B cell (primary cell): ENCODE measurements around the gene ANKS6. TPM values are rescaled to one million over a fixed set of nuclear protein-coding genes. Genes with fewer than 3 reads are reported as not detected.

Experiments used
- ATAC-seq: fragments of 200-7000 bp; cut with Tn5 transposase; one replicate; pipeline ENCODE4 v1.10.0; 2021; ENCODE audit warnings: low read depth, mild to moderate bottlenecking, moderate number of reproducible peaks, moderate library complexity
- CTCF ChIA-PET: fragments of 350-600 bp; sonication (Branson Sonifier 250); formaldehyde crosslinking; loops from one replicate; lab custom pipeline; 2021; ENCODE audit warnings: antibody characterized with exemption, inconsistent platforms; lab: Charles Lee
- POLR2A ChIA-PET: fragments of 350-600 bp; sonication (Branson Sonifier 250); formaldehyde crosslinking; loops from one replicate; lab custom pipeline; 2021; ENCODE audit warnings: antibody characterized with exemption; lab: Charles Lee
- DNase-seq: peaks from one replicate; pipeline ENCODE4 v3.0.0; 2013
- H2AFZ ChIP-seq: 2 replicates; pipeline ENCODE4 v1.6.1; 2012; ENCODE audit warnings: mild to moderate bottlenecking, low read depth, low read length; ENCODE audit not compliant: insufficient read depth, poor library complexity, severe bottlenecking
- H3K27ac ChIP-seq, 2 donors: 1 replicate in 1 of 2; 2 replicates in 1 of 2; pipeline ENCODE4 v1.5.1; 2012 to 2013; ENCODE audit warnings: low read length in 2 of 2, mild to moderate bottlenecking in 2 of 2, moderate library complexity in 1 of 2
- H3K27me3 ChIP-seq, 4 experiments: fragments of 200-600 bp in 1 of 4; sonication (generic) in 1 of 4; replicated peaks in 1 of 4; 1 replicate in 2 of 4; 2 replicates in 2 of 4; pipeline versions ENCODE4 v1.6.1 to v1.7.0; 2013 to 2016; ENCODE audit warnings: low read length in 3 of 4, mild to moderate bottlenecking in 2 of 4, mixed read lengths in 1 of 4, moderate library complexity in 1 of 4; ENCODE audit not compliant: insufficient read depth in 4 of 4, control insufficient read depth in 3 of 4; ENCODE audit errors: control extremely low read depth in 1 of 4
- H3K36me3 ChIP-seq, 2 experiments: replicated peaks in 1 of 2; 1 replicate in 1 of 2; 2 replicates in 1 of 2; pipeline versions ENCODE4 v1.6.1 to v1.7.1; 2013; ENCODE audit warnings: low read length in 1 of 2; ENCODE audit not compliant: insufficient read depth in 2 of 2, control insufficient read depth in 1 of 2; ENCODE audit errors: control extremely low read depth in 1 of 2, extremely low read depth in 1 of 2
- H3K4me1 ChIP-seq, 2 donors: fragments of 200-600 bp in 1 of 2; sonication (generic) in 1 of 2; 1 replicate in 1 of 2; 2 replicates in 1 of 2; pipeline versions ENCODE4 v1.5.1 to v1.6.1; 2013 to 2017; ENCODE audit warnings: low read length in 2 of 2; ENCODE audit not compliant: control insufficient read depth in 2 of 2, insufficient read depth in 2 of 2
- H3K4me2 ChIP-seq: replicated peaks from 2 replicates; pipeline ENCODE3; 2012; ENCODE audit warnings: mild to moderate bottlenecking, low read depth, low read length; ENCODE audit not compliant: poor library complexity, severe bottlenecking
- H3K4me3 ChIP-seq, 5 experiments: fragments of 200-600 bp in 1 of 5; sonication (generic) in 1 of 5; 1 replicate in 3 of 5; 2 replicates in 2 of 5; pipeline versions ENCODE4 v1.5.1 to v1.7.0; 2011 to 2016; ENCODE audit warnings: low read length in 4 of 5, mild to moderate bottlenecking in 4 of 5, low read depth in 2 of 5, control low read depth in 1 of 5, moderate library complexity in 1 of 5; ENCODE audit not compliant: insufficient read depth in 1 of 5; ENCODE audit errors: control extremely low read depth in 1 of 5, extremely low read depth in 1 of 5
- H3K79me2 ChIP-seq: fragments of 200-600 bp; sonication (generic); one replicate; pipeline ENCODE4 v1.6.0; 2016; ENCODE audit warnings: low read length; ENCODE audit not compliant: control insufficient read depth, insufficient read depth
- H3K9ac ChIP-seq: fragments of 200-600 bp; sonication (generic); 2 replicates; pipeline ENCODE4 v1.6.1; 2017; ENCODE audit warnings: mild to moderate bottlenecking, low read length, moderate library complexity
- H3K9me3 ChIP-seq, 3 donors: one replicate each; pipeline versions ENCODE4 v1.6.1 to v1.7.1; 2013; ENCODE audit warnings: low read length in 2 of 3; ENCODE audit not compliant: control insufficient read depth in 2 of 3, insufficient read depth in 1 of 3; ENCODE audit errors: control extremely low read depth in 1 of 3
- H4K20me1 ChIP-seq: 2 replicates; pipeline ENCODE4 v1.6.0; 2012; ENCODE audit warnings: mild to moderate bottlenecking, low read length; ENCODE audit not compliant: insufficient read depth, control insufficient read depth, poor library complexity, severe bottlenecking
- H3K27ac Mint-ChIP-seq: one replicate; pipeline ENCODE4 v1.8.0; 2021; ENCODE audit warnings: mixed read lengths
- H3K27me3 Mint-ChIP-seq: one replicate; pipeline ENCODE4 v1.8.0; 2021; ENCODE audit warnings: mixed read lengths
- H3K4me1 Mint-ChIP-seq: one replicate; pipeline ENCODE4 v1.8.0; 2021; ENCODE audit warnings: mixed read lengths
- H3K4me3 Mint-ChIP-seq: one replicate; pipeline ENCODE4 v1.8.0; 2021; ENCODE audit warnings: mixed read lengths
- H3K9me3 Mint-ChIP-seq: one replicate; pipeline ENCODE4 v1.8.0; 2022; ENCODE audit warnings: mixed read lengths; ENCODE audit not compliant: insufficient read depth
- EZH2 ChIP-seq: IDR thresholded peaks from 2 replicates; pipeline ENCODE4 v1.6.1; 2012; ENCODE audit warnings: borderline replicate concordance, low read depth, mild to moderate bottlenecking, moderate library complexity, low read length; ENCODE audit not compliant: insufficient read depth, poor library complexity, severe bottlenecking
- WGBS: methylation state at CpG from one replicate; pipeline ENCODE4 v1.1.5; 2013; ENCODE audit warnings: missing lambda C conversion rate; ENCODE audit not compliant: insufficient coverage; 5-methylcytosine and 5-hydroxymethylcytosine counted together
- intact Hi-C: fragments of 100-400 bp; cut with micrococcal nuclease; formaldehyde crosslinking; loops from one replicate; pipeline ENCODE4 v1.10.0; 2022
- polyA plus RNA-seq: library from polyadenylated mRNA; depleted of rRNA; stranded (reverse); fragments of >200 nt; gene quantifications from 2 replicates; pipeline ENCODE4 v1.2.3, GENCODE V29; 2012
- total RNA-seq, 2 donors: library from RNA; stranded (reverse); fragments of 120-200 nt in 1 of 2; gene quantifications; 1 replicate in 1 of 2; 2 replicates in 1 of 2; pipeline versions ENCODE4 v1.2.3 to v1.2.4, GENCODE V29; 2013 to 2022
- TF ChIP-seq, protein P1 (sequence below): fragments of 200-600 bp; IDR thresholded peaks from one replicate; pipeline ENCODE4 v1.8.0; 2022; ENCODE audit warnings: antibody characterized with exemption, mild to moderate bottlenecking

Gene ANKS6
- total and polyA plus RNA-seq, 2 donors (not counting 1 experiment from before 2014, with no cell fraction given): 11.4 to 16.1 TPM

GRCh38 chr9:98808875-98809274 lies 12.5 kb upstream of the ANKS6 start:
- Histone ChIP-seq H3K4me1 (peaks cover 11 to 18% of the 10 kb centered on the region in 2 donors), H3K36me3 (no peaks in the 10 kb centered on the region), H3K4me2 (peak overlapping the region; percentile 87), H3K79me2 (no peaks in the 10 kb centered on the region), H2AFZ (no peak overlapping the region), H3K9me3 (no peaks in the 10 kb centered on the region), H3K4me3 (peak overlapping the region in 1 of 5 experiments; percentile 83), H3K27ac (no peak overlapping the region), H4K20me1 (no peaks in the 10 kb centered on the region), H3K9ac (no peak overlapping the region), H3K27me3 (peaks cover 0 to 32% (median 5%) of the 10 kb centered on the region in 4 experiments)
- ATAC-seq (no peak), DNase-seq (no peak)
- intact Hi-C loops: no loop called here
- TF ChIP-seq, protein P1, sequence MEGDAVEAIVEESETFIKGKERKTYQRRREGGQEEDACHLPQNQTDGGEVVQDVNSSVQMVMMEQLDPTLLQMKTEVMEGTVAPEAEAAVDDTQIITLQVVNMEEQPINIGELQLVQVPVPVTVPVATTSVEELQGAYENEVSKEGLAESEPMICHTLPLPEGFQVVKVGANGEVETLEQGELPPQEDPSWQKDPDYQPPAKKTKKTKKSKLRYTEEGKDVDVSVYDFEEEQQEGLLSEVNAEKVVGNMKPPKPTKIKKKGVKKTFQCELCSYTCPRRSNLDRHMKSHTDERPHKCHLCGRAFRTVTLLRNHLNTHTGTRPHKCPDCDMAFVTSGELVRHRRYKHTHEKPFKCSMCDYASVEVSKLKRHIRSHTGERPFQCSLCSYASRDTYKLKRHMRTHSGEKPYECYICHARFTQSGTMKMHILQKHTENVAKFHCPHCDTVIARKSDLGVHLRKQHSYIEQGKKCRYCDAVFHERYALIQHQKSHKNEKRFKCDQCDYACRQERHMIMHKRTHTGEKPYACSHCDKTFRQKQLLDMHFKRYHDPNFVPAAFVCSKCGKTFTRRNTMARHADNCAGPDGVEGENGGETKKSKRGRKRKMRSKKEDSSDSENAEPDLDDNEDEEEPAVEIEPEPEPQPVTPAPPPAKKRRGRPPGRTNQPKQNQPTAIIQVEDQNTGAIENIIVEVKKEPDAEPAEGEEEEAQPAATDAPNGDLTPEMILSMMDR: no peak
- no peak for TF ChIP-seq EZH2
- Mint-ChIP-seq H3K27me3 (peaks cover 18% of the 10 kb centered on the region), H3K4me1 (peaks cover 17% of the 10 kb centered on the region), H3K27ac (no peak overlapping the region), H3K9me3 (no peaks in the 10 kb centered on the region), H3K4me3 (peak overlapping the region; percentile 87)
- ChIA-PET POLR2A (interaction anchor here (1.3 kb wide), 1 partner anchor 16 kb away, joined by 3 read pairs; no protein-coding TSS in a partner anchor), CTCF (interaction anchor here (0.7 kb wide), 1 partner anchor 9 kb away, joined by 3 read pairs; no protein-coding TSS in a partner anchor)
- WGBS: 100% methylated on average over 2 of the region's 2 CpGs

- H3K27me3 ChIP-seq: peaks cover 0 to 33% (median 5%) of the 10 kb centered on the region in 4 experiments
- ATAC-seq (no peak), DNase-seq (peak; percentile 26)
- peak overlapping the region; percentile 87 for H3K4me2 ChIP-seq
- no peaks in the 10 kb centered on the region for H4K20me1 ChIP-seq
- CTCF ChIA-PET: no interaction called here
- H3K27ac ChIP-seq: no peak overlapping the region
- TF ChIP-seq, protein P1: no peak
- TF ChIP-seq EZH2: no peak
- peaks cover 20% of the 10 kb centered on the region for H3K27me3 Mint-ChIP-seq
- H3K4me3 Mint-ChIP-seq: peak overlapping the region; percentile 87
- peaks cover 11 to 18% of the 10 kb centered on the region in 2 donors for H3K4me1 ChIP-seq
- H3K4me1 Mint-ChIP-seq: peaks cover 17% of the 10 kb centered on the region
- H3K9me3 ChIP-seq: no peaks in the 10 kb centered on the region
- H2AFZ ChIP-seq: peak overlapping the region; percentile 70
- no peaks in the 10 kb centered on the region for H3K9me3 Mint-ChIP-seq
- POLR2A ChIA-PET: interaction anchor here (1.3 kb wide), 1 partner anchor 15 kb away, joined by 3 read pairs; no protein-coding TSS in a partner anchor
- H3K36me3 ChIP-seq: no peaks in the 10 kb centered on the region
- peak overlapping the region in 4 of 5 experiments; percentile 56 to 83 (median 63) for H3K4me3 ChIP-seq
- intact Hi-C loops: no loop called here
- peak overlapping the region; percentile 61 for H3K9ac ChIP-seq
- WGBS: 19% methylated on average over 17 of the region's 17 CpGs
- no peak overlapping the region for H3K27ac Mint-ChIP-seq
- no peaks in the 10 kb centered on the region for H3K79me2 ChIP-seq
Measured at GRCh38 chr9:98808411-98808815, 12.1 kb upstream of the ANKS6 start.
